ENCODE results near the gene BAG5.
"Not testable (repeated sequence)": the region's sequence is repeated elsewhere in the genome, so short reads cannot be mapped to it uniquely, and the experiment has no call there.

Gene BAG5

DNA sequence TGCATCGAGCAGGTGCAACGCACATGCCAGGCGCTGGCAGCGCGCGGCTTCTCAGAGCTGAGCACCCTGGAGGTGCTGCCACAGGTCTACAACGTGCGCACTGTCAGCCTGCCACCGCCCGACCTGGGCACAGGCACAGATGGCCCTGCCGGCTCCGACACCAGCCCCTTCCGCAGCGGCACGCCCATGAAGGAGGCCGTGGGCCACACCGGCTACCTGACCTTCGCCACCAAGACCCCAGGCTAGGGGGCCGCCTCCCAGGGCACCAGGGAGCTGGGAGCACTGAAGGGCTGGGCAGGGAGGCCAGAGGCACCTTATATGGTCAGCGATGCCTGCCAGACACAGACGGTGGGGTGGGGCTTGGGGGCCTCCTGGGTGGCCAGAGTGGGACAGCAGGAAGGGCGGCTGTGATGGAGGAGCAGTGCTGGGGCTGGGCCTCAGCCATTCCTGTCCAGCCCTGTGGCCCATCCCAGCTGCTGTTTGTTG is 27.8 kb downstream of the BAG5 start:
- DNase-seq (ENCODE audit: low spot score): no peak

DNA sequence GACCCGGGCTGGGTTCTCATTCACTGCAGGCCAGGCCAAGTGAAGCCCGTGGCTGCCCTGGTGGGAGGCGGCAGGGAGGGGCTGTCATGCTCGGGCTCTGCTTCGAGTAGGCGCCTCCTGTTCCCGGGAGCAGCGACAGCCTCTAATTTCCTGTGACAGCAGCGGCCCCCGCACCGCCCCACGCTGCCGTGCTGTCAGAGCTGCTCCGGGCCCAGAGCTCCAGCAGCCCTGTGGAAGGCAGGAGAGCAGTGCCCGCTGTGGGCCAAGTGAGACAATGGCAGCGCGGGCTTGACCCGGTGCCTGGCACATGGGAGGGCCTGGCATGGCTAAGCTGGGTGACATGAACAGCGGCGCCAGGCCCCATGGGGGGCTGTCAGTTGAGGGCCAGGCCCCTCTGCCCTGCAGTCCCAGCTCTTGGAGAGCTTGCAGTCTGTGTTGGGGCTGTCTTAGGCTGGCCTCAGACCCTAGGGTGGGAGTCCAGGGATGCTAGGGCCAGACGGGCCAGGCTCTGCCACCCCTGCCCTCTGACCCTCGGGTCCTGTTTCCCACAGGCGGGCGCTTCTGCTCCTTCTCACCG is 28.4 kb downstream of the BAG5 start:
- no peak for DNase-seq (ENCODE audit: low spot score)

DNA sequence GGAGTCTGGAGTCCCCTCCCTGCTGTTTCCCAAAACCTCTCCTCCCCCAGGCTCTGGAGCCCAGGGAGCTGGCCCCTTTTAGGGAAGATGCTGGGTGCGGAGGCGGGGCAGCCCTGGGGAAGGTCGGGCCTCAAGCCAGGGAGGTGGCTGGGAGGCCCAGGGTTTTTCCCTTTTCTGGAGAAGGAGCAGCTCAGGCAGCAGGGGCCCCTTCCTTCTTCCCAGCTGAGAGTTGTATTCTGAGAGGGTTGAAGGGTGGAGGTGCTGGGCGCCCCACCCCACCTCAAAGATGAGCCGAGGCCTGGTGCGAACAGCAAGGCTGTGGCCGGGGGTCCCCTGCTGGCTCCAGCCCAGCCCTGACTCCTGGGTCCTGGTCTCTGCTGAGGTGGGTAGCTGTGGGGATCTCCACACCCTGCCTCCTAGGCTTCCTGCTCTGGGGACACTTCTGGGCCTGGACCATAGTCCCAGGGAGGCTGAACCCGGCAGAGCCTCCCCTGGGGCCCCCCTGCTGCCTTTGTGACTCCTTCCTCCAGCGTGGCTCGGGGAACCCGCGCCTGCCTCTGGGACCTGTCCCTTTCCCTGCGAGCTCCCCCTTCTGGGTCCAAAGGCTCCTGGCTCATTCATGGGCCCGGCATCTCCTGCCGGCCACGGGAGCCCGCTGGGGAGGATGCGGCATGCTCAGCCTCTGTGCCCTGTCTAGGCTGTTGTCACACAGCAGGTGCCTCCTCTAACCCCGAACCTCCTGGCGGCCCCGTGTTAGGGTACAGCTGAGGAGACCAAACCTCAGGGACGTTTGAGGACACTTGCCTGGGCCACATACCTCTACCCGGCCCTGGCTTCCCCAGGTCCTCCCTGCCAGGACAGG is 29.1 kb downstream of the BAG5 start:
- no peak for DNase-seq (ENCODE audit: low spot score)

DNA sequence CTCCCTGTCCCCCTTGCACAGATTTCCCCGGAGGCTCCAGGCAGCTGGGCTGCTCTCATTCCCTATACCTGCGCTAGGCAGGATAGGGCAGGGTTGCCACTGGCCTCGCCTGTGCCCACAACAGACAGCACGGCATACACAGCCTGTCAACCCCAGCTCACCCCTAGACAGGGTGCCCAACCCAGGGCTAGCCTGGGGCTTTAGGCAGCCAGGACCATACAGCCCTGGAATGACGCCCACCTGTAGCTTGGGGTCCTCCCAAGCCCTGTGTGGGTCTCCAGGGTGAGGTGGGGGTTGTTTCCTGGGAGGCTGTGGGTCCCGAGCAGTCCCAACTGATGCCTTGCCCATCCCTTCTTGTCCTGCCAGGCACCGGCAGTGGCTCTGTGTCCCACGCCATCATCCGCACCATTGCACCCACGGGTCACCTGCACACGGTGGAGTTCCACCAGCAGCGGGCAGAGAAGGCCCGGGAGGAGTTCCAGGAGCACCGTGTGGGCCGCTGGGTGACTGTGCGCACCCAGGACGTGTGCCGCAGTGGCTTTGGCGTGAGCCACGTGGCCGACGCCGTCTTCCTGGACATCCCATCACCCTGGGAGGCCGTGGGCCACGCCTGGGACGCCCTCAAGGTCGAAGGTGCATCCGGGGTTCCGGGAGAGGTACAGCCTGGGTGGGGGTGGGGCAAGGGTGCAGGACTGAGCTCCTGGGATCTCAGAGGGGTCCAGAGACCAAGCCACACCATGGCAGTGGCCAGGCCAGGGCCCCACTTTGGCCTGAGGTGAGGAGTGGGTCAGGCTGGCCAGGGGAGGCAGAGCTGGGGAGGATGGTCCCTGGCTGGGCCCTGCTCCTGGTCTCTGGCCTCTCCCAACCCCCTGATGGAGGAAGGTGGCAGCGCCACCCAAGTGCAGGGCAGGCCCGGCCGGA is 30.0 kb downstream of the BAG5 start:
- DNase-seq (ENCODE audit: low spot score): no peak

DNA sequence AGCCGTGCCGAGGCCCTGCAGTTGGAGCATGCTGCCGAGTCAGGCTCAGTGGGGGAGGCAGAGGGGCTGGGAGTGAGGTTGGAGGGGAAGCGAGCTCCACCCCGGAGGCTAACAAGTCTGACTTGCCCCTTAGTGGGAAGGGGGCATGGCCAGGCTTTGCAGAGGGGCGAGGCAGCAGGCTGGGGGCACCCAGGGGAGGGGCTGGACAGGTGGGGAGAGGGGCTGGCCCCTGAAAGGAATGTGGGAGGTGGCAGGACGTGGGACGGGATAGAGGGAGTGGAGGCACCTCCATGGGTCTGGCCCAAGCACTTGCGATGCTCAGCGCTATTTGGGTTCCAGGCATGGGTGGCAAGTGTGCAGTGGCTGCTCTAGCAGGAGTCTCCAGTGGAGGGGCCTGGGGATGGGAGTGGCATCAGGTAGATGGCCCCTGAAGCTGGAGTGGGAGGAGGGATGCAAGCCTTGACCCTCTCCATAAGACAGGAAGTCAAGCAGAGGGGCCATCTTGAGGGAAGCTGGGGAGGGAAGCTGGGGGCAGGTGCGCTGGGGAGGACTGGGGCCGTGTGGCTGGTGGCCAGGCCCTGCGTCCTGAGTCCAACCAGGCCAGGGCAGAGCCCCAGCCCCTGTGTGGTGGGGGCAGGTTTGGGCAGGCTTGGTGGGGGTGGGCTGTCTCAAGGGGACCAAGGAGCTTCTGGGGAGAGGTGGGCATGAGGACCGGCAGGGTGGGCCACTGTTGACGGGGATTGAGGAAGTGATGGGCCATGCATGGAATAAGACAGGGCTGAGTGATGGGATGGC is 30.8 kb downstream of the BAG5 start:
- no peak for DNase-seq (ENCODE audit: low spot score)

DNA sequence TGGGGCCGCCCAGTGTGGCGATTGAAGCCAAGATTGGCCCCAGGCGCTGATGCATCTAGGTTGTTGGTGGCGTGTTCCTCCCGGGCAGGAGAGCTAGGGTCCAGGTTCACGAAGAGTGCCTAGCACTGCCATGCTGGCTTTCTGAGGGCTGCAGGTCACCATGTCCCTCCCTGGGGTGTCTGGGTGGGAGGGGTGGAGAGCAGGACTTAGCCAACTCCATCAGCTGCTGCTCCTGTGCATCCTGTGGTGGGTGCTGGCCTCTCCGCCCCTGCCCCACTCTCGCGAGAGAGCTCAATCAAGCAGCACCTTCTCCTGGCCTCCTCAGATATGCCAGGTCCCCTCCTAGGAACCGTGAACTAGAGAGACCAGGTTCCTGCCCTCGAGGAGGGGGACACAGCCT is 31.6 kb downstream of the BAG5 start:
- DNase-seq (ENCODE audit: low spot score): no peak

DNA sequence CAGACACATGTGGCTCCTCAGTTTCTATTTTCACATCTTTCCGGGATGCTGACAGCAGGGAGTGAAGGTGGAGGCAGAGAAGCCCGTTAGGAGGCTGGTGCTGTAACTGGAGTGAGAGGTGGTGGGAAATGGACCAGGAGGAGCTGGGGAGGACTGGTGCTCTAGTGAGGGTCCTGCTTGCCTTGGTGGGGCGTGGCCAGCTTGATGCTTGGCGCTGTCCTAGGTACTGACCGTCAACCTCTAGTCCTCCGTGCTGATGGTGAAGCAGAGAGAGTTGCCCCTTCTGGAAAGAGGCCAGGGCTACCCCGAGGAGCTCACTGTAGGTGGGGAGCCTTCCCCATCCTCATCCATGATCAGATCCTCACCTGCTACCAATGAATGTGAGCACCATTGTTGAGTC is 32.1 kb downstream of the BAG5 start:
- DNase-seq (ENCODE audit: low spot score): no peak

DNA sequence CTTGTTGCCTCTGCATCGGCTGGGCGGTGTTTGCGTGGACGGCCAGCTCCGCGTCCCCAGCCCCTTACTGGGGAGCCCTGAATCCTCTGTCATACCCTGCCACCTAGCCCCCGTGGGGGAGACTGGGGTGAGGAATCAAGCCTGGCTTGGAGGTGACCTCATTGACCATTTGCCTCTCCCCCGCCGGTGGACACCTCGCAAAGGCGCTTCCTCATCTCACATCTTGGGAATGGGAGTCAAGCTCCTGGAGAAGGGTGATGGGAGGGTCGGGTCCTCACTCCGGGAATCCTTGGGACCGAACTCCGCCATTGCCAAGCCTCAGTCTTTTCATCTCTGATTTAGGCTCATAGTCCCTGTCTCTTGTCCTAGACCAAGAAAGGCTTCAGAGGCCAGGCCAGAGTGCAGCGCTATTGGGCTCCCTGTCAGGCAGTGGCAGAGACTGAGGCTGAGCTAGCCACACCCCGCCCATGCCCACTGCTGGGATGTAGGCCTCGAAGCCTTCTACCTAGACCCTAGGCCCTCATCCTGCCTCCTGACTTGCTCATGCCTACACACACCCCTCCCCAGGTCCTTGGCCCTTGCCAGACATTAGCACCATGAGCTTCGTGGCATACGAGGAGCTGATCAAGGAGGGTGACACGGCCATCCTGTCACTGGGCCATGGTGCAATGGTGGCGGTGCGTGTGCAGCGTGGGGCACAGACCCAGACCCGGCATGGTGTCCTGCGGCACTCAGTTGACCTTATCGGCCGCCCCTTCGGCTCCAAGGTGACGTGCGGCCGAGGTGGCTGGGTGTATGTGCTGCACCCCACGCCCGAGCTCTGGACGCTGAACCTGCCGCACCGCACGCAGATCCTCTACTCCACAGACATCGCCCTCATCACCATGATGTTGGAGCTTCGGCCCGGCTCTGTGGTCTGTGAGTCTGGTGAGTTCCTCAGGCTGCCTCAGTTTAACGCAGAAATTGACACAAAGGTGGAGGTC is 32.8 kb downstream of the BAG5 start:
- DNase-seq (ENCODE audit: low spot score): no peak

DNA sequence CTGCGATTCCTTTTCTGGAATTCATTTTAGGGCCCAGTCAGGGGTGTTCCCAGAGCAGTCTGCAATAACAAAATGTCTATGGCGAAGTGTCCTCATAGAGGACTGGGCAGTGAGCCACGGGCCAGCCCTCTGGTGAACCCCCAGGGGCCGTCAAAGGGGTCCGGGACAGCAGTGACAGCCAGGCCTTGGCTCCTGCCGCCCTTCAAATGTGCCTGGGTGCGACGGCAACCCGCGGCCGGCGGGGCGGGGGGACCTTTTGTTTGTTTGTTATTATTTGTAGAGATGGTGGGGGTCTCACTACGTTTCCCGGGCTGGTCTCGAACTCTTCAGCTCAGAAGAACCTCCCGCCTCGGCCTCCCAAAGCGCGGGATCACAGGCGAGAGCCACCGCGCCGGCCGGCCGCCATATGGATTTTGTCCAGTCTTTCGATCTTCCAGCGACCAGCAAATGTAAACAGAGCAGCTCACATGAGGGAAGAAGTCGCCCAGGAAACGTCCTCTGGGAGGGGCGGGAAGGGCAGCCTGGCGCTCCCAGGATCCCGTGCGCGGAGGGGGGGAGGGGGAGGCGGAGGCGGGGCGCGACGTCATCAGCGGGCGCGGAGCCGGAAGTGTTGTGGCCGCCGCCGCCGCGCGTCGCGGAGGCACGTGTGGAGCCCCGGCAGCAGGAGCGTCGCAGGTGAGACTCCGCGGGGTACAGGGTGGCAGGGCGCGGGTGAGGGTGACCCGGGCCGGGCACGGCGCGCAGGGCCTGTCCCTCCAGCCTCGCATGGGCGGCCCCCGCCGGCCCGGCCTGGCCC is 33.7 kb downstream of the BAG5 start, which contains the start of gene TRMT61A:
TSS of gene TRMT61A (plus strand) at position 610 of the 796 bp plus-strand sequence. CDS start 783 bp downstream, outside the sequence.
- peak; percentile 94 for DNase-seq (ENCODE audit: low spot score)

DNA sequence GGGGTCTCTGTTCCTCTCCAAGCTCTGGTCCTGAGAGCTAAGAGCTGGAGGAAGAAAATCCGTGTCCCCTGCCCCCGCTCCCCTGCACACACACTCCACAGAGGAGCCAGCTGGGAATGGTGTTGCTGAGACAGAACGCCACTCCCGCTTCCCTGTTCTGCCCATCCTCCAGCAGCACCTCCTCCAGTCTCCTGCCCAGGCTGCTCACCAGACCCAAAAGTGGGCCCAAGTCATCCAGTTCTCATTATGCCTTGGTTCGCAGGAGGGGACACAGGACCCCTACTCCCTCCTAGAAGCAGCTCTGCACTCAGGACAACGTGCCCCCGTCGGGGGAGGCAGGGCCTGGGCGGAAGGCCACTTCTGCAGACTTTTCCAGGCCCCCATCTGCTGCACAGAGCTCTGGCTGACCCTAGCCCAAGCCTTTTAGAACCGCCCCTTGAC is 34.3 kb downstream of the BAG5 start:
- DNase-seq (ENCODE audit: low spot score): no peak

DNA sequence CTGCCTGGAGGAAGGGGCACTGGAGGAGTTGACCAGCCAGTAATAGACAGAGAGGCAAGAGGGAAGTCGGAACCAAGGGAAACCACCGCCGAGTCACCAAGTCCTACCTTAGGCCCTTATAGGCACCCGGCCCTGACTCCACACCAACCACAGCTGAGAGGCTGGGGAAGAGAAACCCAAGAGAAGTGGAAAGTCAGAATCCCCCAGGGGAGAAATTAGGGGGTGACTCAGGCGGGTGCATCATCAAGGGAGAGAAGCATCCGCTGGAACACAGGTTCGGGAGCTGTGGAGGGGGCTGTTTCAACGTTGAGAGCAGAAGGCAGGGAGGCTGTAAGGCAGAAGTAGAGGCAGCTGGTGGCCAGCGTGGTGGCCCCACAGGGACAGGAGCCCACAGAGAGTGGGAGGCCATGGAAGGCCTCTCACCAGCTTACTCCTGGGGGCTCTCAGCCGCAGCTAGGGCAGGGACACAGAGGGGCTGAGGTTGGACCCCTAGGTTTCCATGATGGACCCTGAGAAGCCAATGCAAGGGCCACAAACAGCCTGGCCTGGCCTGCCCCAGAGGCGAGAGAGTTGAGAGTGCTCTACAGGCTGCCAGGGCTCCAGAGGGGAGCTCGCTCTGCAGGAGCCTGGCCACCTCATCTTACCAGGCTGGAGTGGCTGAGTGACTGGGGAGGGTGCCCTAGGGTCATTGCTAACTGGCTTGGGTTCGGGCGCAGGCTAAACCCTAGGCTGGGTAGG is 34.9 kb downstream of the BAG5 start:
- DNase-seq (ENCODE audit: low spot score): no peak

DNA sequence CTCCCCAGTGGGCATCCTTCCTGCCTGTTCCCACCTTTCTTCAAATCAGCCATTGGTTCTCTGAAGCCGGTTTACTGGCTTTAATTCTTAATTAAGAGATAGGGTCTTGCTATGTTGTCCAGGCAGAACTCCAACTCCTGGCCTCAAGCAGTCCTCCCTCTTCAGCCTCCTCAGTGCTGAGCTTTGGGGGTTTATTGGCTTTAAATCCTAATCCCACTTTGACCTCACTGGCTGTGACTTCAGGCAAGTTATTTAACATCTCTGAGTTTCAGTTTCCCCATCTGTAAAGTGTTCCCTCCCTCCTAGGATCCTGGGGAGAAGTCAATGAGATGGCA is 35.6 kb downstream of the BAG5 start:
- no peak for DNase-seq (ENCODE audit: low spot score)

DNA sequence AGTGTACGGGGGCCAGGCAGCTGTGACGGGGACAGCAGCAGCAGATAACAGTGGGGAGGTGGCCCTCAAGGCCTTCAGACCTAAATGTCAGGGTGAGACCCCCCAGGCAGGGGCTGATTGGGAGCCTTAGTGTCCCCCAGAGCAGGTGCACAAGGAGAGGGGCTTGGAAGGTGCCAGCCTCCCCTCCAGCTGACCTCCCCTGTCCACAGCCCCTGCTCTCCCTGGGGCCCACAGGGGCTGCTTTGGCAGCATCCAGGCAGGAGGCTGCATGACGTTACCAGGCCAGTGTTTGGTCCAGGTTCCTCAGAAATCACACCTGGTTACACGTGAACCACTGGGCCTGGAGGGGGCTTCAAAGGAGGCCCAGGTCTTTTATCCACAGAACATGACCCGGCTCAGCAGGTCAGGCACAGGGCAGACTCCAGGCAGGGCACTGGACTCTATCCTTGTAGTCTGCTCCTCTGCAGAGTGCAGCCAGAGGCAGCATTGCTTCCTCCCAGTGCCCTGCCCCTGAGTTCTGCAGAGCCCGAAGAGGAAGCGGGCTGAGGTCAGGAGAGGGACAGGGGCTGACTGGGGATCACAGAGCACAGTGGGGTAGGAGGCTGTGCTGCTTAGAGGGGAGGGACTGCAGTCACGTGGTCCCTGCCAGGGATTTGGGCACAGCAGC is 36.1 kb downstream of the BAG5 start:
- DNase-seq (ENCODE audit: low spot score): no peak

DNA sequence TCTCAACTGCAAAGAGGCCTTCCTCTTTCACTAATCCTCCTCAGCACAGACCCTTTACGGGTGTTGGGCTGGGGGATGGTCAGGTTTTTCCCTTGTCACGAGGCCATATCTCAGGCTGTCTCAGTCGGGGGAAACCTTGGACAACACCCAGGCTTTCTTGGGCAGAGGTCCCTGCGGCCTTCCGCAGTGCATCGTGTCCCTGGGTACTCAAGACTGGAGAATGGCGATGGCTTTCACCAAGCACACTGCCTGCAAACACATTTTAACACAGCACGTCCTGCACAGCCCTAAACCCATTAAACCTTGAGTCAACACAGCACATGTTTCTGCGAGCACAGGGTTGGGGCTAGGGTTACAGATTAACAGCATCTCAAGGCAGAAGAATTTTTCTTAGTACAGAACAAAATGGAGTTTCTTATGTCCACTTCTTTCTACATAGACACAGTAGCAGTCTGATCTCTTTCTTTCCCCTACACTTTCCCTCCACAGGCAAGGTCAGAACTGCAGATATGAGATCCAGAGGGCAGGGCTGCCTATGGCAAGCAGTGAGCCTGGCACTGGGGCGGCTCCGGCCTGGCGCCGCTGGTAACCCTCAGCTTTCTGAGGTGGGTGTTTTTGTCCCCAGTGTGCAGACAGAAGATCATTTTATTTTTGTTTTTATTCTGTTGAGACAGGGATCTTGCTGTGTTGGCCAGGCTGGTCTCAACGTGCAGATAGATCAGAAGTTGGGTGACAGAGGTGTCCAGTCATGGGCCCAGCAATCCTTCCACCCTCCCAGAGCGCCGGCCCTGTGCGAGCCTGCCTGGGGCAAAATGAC is 36.8 kb downstream of the BAG5 start:
- not testable (repeated sequence) for DNase-seq (ENCODE audit: low spot score)

DNA sequence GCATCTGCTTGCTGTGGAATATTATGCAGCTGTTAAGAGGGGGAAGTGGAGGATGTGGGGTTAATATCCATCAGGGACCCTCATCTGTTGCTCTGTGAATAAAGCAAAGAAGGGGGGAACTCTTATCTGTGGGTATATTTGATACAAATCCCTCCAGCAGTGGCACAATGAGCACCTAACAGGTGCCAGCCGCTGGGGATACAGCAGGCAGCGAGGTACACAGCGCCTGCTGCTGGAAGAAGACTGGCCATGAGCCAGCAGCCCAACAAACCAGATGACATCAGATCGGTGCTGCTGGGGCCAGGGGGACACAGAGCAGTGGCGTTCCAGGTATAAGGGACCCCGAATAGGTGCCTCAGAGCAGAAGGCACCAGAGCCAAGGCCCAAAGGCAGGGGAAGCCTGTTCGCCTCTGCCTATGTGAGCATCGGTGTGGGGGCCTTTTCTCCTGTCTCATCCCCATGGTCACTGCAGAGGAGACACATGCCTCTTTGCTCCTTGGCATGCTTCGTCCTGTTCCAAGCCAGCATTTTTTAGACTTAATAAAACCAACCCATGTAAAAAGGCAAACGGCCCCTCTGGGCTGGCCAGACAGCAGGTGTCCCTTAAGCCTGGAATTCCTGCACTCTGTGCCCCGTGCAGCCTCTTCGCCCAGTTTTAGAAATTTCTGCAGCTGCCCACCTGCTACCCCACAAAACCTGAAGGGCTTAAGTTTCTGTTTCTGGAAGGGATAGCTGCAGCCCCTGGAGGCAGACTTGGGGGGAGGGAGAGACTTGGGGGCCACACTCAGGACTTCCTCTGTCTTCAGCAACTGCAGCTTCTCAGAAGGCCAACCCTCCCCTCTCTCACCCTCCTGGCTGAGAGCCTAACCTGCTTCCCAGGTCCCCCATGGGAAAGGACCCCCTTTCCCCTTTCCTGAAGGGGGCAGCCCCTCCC is 38.2 kb downstream of the BAG5 start:
- DNase-seq (ENCODE audit: low spot score): no peak

DNA sequence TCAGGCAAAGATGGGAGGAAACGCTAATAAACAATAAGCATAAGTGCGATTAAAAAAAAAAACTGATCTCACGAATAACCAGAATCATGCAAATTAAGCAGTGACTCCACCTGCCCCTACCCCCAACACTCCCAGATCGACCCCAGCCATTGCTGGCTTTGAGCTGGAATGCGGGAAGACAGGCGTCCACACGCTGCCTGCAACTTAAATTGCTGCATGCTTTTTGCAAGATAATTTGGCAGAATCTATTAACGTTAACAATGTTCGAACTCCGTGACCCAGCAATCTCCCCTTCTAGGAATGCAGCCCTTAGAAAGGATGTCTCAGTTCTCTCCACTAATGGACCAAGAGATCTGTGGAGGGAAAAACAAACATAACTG is 38.9 kb downstream of the BAG5 start:
- DNase-seq (ENCODE audit: low spot score): no peak
